ENCODE data around the gene CAMK2B. TPM values are rescaled to one million over a fixed set of nuclear protein-coding genes. Genes with fewer than 3 reads are reported as not detected.

The CAMK2B gene
- total and polyA plus RNA-seq, 2 of the 13 experiments (the other 11 are each of a cell fraction or from before 2014, with no cell fraction given) = 0.27 to 0.48 TPM

DNA sequence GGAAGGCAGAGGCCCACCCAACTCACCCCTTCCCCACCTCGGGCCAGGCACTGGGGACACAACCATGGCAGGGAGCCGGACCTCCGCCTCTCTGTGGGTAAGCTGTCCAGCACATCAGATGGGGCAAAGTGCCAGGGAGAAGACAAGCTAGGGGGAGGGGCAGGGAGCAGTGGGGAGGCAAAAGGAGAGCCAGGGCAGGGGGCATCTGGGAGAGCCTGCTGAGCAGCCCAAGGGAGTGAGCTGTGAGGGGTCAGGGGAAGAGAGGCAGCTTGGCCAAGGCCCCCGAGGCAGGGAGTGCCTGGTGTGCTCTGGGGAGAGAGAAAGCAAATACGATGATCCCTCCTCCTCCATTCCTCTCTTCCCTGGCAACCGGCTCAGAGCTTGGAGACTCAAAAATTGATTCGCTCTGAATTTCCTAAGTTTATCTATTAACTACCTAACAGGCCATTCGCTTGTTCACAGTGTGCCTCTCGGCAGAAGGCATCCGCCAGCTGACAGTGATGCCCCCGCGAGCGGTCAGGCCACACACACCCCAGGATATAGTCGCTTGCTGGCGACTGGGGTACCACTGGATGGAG lies 4.5 kb downstream of the CAMK2B start (continued):
- TF ChIP-seq, protein P1, sequence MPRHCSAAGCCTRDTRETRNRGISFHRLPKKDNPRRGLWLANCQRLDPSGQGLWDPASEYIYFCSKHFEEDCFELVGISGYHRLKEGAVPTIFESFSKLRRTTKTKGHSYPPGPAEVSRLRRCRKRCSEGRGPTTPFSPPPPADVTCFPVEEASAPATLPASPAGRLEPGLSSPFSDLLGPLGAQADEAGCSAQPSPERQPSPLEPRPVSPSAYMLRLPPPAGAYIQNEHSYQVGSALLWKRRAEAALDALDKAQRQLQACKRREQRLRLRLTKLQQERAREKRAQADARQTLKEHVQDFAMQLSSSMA (CRISPR knock-in tag; IDR thresholded peaks at IDR 0.05) = no peak
- peak; percentile 88 for TF ChIP-seq RFX5 (IDR thresholded peaks at IDR 0.05; ENCODE audit: low read depth, low read length)
- TF ChIP-seq THAP9 (CRISPR knock-in tag; IDR thresholded peaks at IDR 0.05; ENCODE audit: borderline replicate concordance) = no peak
- TF ChIP-seq ZNF883 (CRISPR knock-in tag; IDR thresholded peaks at IDR 0.05; ENCODE audit: not compliant biosample characterization) = no peak
- no peak for TF ChIP-seq BRF2 (CRISPR knock-in tag; IDR thresholded peaks at IDR 0.05)
- TF ChIP-seq ARHGAP35 (CRISPR knock-in tag; IDR thresholded peaks at IDR 0.05; ENCODE audit: borderline replicate concordance) = no peak
- TF ChIP-seq, protein P2, sequence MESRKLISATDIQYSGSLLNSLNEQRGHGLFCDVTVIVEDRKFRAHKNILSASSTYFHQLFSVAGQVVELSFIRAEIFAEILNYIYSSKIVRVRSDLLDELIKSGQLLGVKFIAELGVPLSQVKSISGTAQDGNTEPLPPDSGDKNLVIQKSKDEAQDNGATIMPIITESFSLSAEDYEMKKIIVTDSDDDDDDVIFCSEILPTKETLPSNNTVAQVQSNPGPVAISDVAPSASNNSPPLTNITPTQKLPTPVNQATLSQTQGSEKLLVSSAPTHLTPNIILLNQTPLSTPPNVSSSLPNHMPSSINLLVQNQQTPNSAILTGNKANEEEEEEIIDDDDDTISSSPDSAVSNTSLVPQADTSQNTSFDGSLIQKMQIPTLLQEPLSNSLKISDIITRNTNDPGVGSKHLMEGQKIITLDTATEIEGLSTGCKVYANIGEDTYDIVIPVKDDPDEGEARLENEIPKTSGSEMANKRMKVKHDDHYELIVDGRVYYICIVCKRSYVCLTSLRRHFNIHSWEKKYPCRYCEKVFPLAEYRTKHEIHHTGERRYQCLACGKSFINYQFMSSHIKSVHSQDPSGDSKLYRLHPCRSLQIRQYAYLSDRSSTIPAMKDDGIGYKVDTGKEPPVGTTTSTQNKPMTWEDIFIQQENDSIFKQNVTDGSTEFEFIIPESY (CRISPR knock-in tag; IDR thresholded peaks at IDR 0.05) = peak; percentile 37; the same call in 1 of the 2 replicates
- TF ChIP-seq SUZ12 (IDR thresholded peaks at IDR 0.05; ENCODE audit: low read depth, low read length) = no peak
- no peak for TF ChIP-seq ZFP36L2 (CRISPR knock-in tag; IDR thresholded peaks at IDR 0.05)
- no peak for TF ChIP-seq ISX (CRISPR knock-in tag; conservative IDR thresholded peaks at IDR 0.05)
- no peak for TF ChIP-seq PHB2 (IDR thresholded peaks at IDR 0.05; ENCODE audit: partially characterized antibody)
- TF ChIP-seq, protein P3, sequence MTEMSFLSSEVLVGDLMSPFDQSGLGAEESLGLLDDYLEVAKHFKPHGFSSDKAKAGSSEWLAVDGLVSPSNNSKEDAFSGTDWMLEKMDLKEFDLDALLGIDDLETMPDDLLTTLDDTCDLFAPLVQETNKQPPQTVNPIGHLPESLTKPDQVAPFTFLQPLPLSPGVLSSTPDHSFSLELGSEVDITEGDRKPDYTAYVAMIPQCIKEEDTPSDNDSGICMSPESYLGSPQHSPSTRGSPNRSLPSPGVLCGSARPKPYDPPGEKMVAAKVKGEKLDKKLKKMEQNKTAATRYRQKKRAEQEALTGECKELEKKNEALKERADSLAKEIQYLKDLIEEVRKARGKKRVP (CRISPR knock-in tag; IDR thresholded peaks at IDR 0.05) = no peak
